Measurements from ENCODE around the gene ATP10B. TPM values are rescaled to one million over a fixed set of nuclear protein-coding genes. Genes with fewer than 3 reads are reported as not detected.

ATP10B gene
- total RNA-seq, 2 experiments from 2014 or later, result not detected

DNA sequence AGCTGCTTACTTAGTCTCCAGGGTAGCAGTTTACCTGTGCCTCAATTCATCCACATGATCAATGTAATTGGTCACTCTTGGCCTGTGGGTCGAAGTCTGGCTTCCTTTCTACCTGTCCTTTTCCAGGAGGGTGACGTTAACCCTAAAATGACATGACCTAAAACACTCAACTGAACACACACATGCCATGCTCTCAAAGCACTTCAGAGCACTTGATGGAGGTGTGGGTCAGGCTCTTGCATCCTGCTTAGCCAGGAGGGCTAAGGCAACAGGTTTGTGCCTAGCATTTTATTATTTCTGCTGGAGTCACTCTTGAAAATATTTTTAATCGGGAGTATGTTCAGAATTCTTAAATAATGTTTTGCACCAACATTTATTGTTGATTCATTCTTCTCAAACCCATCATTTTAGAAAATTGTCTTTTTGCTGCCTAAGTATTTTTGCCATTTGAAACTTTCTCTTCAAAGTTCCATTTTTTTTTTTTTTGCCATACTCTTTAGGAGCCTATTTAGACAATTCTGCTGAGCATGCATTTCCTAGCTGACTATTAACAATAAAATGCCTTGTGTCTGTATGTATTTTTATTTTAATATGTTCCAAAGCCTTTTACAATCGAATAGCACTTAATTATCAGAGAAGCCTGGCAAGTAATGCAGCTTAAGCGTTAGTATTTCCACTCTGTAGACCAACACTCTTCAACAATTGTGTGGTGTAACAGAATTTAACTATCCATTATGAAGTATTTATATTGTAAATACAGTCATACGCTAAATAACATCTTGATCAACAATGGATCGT lies 59.1 kb downstream of the ATP10B start:
- no peaks in the 10 kb centered on the region for H4K20me1 ChIP-seq (ENCODE audit: insufficient read depth, low read length)
- no peak overlapping the region for H2AFZ ChIP-seq (ENCODE audit: low read length)
- intact Hi-C loops (cut with micrococcal nuclease; ENCODE audit: unreplicated experiment), result no loop called here
- no peaks in the 10 kb centered on the region for H3K9me3 ChIP-seq (ENCODE audit: low read length)
- no peak overlapping the region for H3K4me2 ChIP-seq (ENCODE audit: low read length)
- no peak for TF ChIP-seq EZH2phosphoT487 (IDR thresholded peaks at IDR 0.05; ENCODE audit: borderline replicate concordance, low read depth, low read length)
- TF ChIP-seq, protein P1, sequence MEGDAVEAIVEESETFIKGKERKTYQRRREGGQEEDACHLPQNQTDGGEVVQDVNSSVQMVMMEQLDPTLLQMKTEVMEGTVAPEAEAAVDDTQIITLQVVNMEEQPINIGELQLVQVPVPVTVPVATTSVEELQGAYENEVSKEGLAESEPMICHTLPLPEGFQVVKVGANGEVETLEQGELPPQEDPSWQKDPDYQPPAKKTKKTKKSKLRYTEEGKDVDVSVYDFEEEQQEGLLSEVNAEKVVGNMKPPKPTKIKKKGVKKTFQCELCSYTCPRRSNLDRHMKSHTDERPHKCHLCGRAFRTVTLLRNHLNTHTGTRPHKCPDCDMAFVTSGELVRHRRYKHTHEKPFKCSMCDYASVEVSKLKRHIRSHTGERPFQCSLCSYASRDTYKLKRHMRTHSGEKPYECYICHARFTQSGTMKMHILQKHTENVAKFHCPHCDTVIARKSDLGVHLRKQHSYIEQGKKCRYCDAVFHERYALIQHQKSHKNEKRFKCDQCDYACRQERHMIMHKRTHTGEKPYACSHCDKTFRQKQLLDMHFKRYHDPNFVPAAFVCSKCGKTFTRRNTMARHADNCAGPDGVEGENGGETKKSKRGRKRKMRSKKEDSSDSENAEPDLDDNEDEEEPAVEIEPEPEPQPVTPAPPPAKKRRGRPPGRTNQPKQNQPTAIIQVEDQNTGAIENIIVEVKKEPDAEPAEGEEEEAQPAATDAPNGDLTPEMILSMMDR (conservative IDR thresholded peaks at IDR 0.05; ENCODE audit: low read length), result no peak
- H3K4me3 ChIP-seq (ENCODE audit: low read depth, low read length, poor library complexity, severe bottlenecking), result no peak overlapping the region
- H3K27ac ChIP-seq (ENCODE audit: low read depth, low read length, poor library complexity, severe bottlenecking), result no peak overlapping the region
- H3K4me1 ChIP-seq (ENCODE audit: insufficient read depth, low read length, poor library complexity, severe bottlenecking), result no peaks in the 10 kb centered on the region
- no peaks in the 10 kb centered on the region for H3K36me3 ChIP-seq (ENCODE audit: insufficient read depth, low read length)
- H3K9me2 ChIP-seq (ENCODE audit: insufficient read depth, low read length), result no peaks in the 10 kb centered on the region
- no TSS peak for BruUV-seq (replicated peaks)
- ChIA-PET CTCF (ENCODE audit: unreplicated experiment) (no interaction called here), POLR2A (no interaction called here)
- H3K79me2 ChIP-seq (ENCODE audit: insufficient read depth, low read depth, low read length), result no peaks in the 10 kb centered on the region
- DNase-seq (ENCODE audit: low spot score), result no peak

DNA sequence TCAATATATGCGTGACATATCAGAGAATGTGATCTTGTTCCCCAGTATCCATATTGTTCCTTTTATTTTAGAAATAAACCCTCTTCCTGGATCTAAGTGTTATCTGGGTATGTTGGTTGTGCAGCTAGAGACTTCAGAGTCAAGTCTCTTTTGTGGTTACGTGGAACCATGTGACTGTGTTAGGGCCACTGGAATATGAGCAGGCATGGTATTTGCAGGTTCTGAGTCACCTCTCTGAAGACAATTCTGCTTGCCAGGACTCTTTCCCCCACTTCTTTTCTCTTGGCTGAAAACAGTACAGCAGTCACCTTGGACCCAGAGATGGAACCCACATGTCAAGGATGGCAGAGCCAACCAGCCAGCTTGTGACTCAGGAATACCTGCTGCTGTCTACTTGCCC lies 59.7 kb downstream of the ATP10B start:
- H3K9me3 ChIP-seq (ENCODE audit: low read length), result no peaks in the 10 kb centered on the region
- intact Hi-C loops (cut with micrococcal nuclease; ENCODE audit: unreplicated experiment), result no loop called here
- TF ChIP-seq, protein P1 (conservative IDR thresholded peaks at IDR 0.05; ENCODE audit: low read length), result no peak
- no peak for TF ChIP-seq EZH2phosphoT487 (IDR thresholded peaks at IDR 0.05; ENCODE audit: borderline replicate concordance, low read depth, low read length)
- H2AFZ ChIP-seq (ENCODE audit: low read length), result no peak overlapping the region
- H3K36me3 ChIP-seq (ENCODE audit: insufficient read depth, low read length), result no peaks in the 10 kb centered on the region
- no peak overlapping the region for H3K4me2 ChIP-seq (ENCODE audit: low read length)
- CTCF ChIA-PET (ENCODE audit: unreplicated experiment), result no interaction called here
- no peaks in the 10 kb centered on the region for H4K20me1 ChIP-seq (ENCODE audit: insufficient read depth, low read length)
- DNase-seq (ENCODE audit: low spot score), result no peak
- no TSS peak for BruUV-seq (replicated peaks)
- no peak overlapping the region for H3K4me3 ChIP-seq (ENCODE audit: low read depth, low read length, poor library complexity, severe bottlenecking)
- H3K9me2 ChIP-seq (ENCODE audit: insufficient read depth, low read length), result no peaks in the 10 kb centered on the region
- H3K4me1 ChIP-seq (ENCODE audit: insufficient read depth, low read length, poor library complexity, severe bottlenecking), result no peaks in the 10 kb centered on the region
- POLR2A ChIA-PET, result no interaction called here
- no peaks in the 10 kb centered on the region for H3K79me2 ChIP-seq (ENCODE audit: insufficient read depth, low read depth, low read length)
- no peak overlapping the region for H3K27ac ChIP-seq (ENCODE audit: low read depth, low read length, poor library complexity, severe bottlenecking)

DNA sequence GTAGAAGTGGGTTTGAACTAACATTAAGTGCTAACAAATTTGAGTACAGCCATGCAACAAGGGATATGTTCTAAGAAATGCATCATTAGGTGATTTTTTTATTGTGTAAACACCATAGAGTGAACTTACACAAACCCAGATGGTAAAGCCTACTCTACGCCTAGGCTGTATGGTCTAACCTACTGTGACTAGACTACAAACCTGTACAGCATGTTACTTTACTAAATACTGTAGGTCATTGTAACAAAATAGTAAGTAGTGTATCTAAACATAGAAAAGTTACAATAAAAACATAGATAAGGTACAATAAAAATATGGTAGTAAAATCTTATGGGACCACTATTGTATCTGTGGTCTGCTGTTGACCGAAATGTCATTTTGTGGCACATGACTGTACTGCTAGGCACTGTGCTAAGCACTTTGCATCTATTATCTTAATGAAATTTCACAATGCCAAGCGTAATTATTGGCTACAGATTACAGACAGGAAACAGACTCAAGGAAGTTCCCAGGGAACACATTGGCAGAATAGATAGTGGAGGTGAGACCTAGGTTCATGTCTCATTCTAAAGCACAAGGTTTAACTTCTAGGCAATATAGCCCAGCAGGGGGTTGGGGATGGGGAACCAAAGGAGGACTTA lies 62.7 kb downstream of the ATP10B start:
- CTCF ChIA-PET (ENCODE audit: unreplicated experiment), result no interaction called here
- H3K9me3 ChIP-seq (ENCODE audit: low read length), result no peaks in the 10 kb centered on the region
- POLR2A ChIA-PET, result no interaction called here
- no peak overlapping the region for H3K27ac ChIP-seq (ENCODE audit: low read depth, low read length, poor library complexity, severe bottlenecking)
- H3K4me3 ChIP-seq (ENCODE audit: low read depth, low read length, poor library complexity, severe bottlenecking), result no peak overlapping the region
- TF ChIP-seq, protein P1 (conservative IDR thresholded peaks at IDR 0.05; ENCODE audit: low read length), result no peak
- no peak overlapping the region for H3K4me2 ChIP-seq (ENCODE audit: low read length)
- intact Hi-C loops (cut with micrococcal nuclease; ENCODE audit: unreplicated experiment), result loop anchor here (5.0 kb wide), 1 partner anchor 352 kb away; no protein-coding TSS in a partner anchor
- no peaks in the 10 kb centered on the region for H3K79me2 ChIP-seq (ENCODE audit: insufficient read depth, low read depth, low read length)
- no peaks in the 10 kb centered on the region for H3K4me1 ChIP-seq (ENCODE audit: insufficient read depth, low read length, poor library complexity, severe bottlenecking)
- no peaks in the 10 kb centered on the region for H4K20me1 ChIP-seq (ENCODE audit: insufficient read depth, low read length)
- H3K9me2 ChIP-seq (ENCODE audit: insufficient read depth, low read length), result no peaks in the 10 kb centered on the region
- no peak for DNase-seq (ENCODE audit: low spot score)
- no TSS peak for BruUV-seq (replicated peaks)
- H2AFZ ChIP-seq (ENCODE audit: low read length), result no peak overlapping the region
- no peaks in the 10 kb centered on the region for H3K36me3 ChIP-seq (ENCODE audit: insufficient read depth, low read length)
